UCSD-AML1 (cell line): ENCODE data around the gene CCER1.

Experiments
- DNase-seq: peaks from one replicate; lab custom pipeline; 2025; ENCODE audit not compliant: unreplicated experiment; lab: John Stamatoyannopoulos, UW

Gene CCER1

GRCh38 chr12:90969851-90970250, 14.9 kb upstream of the CCER1 start:
- no peak for DNase-seq

GRCh38 chr12:90969346-90969745, 14.4 kb upstream of the CCER1 start:
- DNase-seq = no peak

GRCh38 chr12:90965204-90965603, 10.2 kb upstream of the CCER1 start:
- DNase-seq = no peak

GRCh38 chr12:90964616-90965015, 9.6 kb upstream of the CCER1 start:
- DNase-seq = no peak

GRCh38 chr12:90963946-90964345, 9.0 kb upstream of the CCER1 start:
- DNase-seq = no peak

- no peak for DNase-seq
These were observed 6.2 kb upstream of the CCER1 start for GRCh38 chr12:90961154-90961553.

- DNase-seq = no peak
These were observed 4.7 kb upstream of the CCER1 start for GRCh38 chr12:90959538-90960139.

- no peak for DNase-seq
These were observed 4.1 kb upstream of the CCER1 start for GRCh38 chr12:90959032-90959431.

GRCh38 chr12:90958347-90958746, 3.4 kb upstream of the CCER1 start:
- DNase-seq = no peak

GRCh38 chr12:90954428-90954827, 548 bp downstream of the CCER1 start:
- DNase-seq = no peak

- no peak for DNase-seq
These were observed 987 bp downstream of the CCER1 start for GRCh38 chr12:90953956-90954421.

GRCh38 chr12:90951432-90952105, 3.4 kb downstream of the CCER1 start:
- no peak for DNase-seq

GRCh38 chr12:90947869-90948268, 7.1 kb downstream of the CCER1 start:
- DNase-seq = no peak

GRCh38 chr12:90945070-90945649, 9.8 kb downstream of the CCER1 start:
- no peak for DNase-seq

GRCh38 chr12:90943255-90943654, 11.7 kb downstream of the CCER1 start:
- no peak for DNase-seq

GRCh38 chr12:90940872-90941499, 14.0 kb downstream of the CCER1 start:
- DNase-seq = no peak

GRCh38 chr12:90939382-90939781, 15.6 kb downstream of the CCER1 start:
- no peak for DNase-seq

GRCh38 chr12:90938451-90938850, 16.5 kb downstream of the CCER1 start:
- DNase-seq = peak; percentile 5

GRCh38 chr12:90937651-90938050, 17.3 kb downstream of the CCER1 start:
- no peak for DNase-seq

GRCh38 chr12:90936230-90937005, 18.6 kb downstream of the CCER1 start:
- DNase-seq = no peak

GRCh38 chr12:90925562-90925961, 29.4 kb downstream of the CCER1 start:
- DNase-seq = no peak
